OCI-LY3 (cell line): ENCODE data around the gene RHOBTB3.

Experiments used
- H2AFZ ChIP-seq: fragments of 200-600, 300-600 bp; shearing (Covaris generic); 2 replicates; pipeline ENCODE4 v1.6.0; 2014; ENCODE audit warnings: antibody characterized with exemption, low read depth, low read length
- H3K27ac ChIP-seq: fragments of 200-600, 300-600 bp; sonication (generic); 2 replicates; pipeline ENCODE4 v1.5.1; 2014; ENCODE audit warnings: mild to moderate bottlenecking, low read length, moderate library complexity, mixed read lengths
- H3K27me3 ChIP-seq: fragments of 200-600, 300-600 bp; sonication (generic); 2 replicates; pipeline ENCODE4 v1.6.1; 2014; ENCODE audit warnings: low read depth, low read length, mixed read lengths
- H3K36me3 ChIP-seq: fragments of 200-600, 300-600 bp; sonication (generic); replicated peaks from 2 replicates; pipeline ENCODE3; 2014; ENCODE audit warnings: low read depth, low read length, mixed read lengths
- H3K4me1 ChIP-seq: fragments of 300-600, 200-600 bp; sonication (generic); 2 replicates; pipeline ENCODE4 v1.6.1; 2014; ENCODE audit warnings: low read length, mixed read lengths
- H3K4me2 ChIP-seq: fragments of 200-600, 300-600 bp; sonication (generic); 2 replicates; pipeline ENCODE4 v1.6.1; 2014; ENCODE audit warnings: low read length, mixed read lengths
- H3K4me3 ChIP-seq: fragments of 300-600, 200-600 bp; sonication (generic); 2 replicates; pipeline ENCODE4 v1.5.1; 2014; ENCODE audit warnings: antibody characterized with exemption, mild to moderate bottlenecking, low read length, moderate library complexity
- H3K79me2 ChIP-seq: fragments of 300-600, 200-600 bp; shearing (Covaris generic); 2 replicates; pipeline ENCODE4 v1.6.1; 2014; ENCODE audit warnings: mild to moderate bottlenecking, low read length, mixed read lengths
- H3K9ac ChIP-seq: fragments of 300-600, 200-600 bp; shearing (Covaris generic); 2 replicates; pipeline ENCODE4 v1.6.0; 2014; ENCODE audit warnings: mild to moderate bottlenecking, low read length, moderate library complexity
- H3K9me3 ChIP-seq: fragments of 200-600, 300-600 bp; shearing (Covaris generic); 2 replicates; pipeline ENCODE4 v1.6.1; 2014; ENCODE audit warnings: low read length, mixed read lengths; ENCODE audit not compliant: insufficient read depth
- H4K20me1 ChIP-seq: fragments of 200-600, 300-600 bp; sonication (generic); 2 replicates; pipeline ENCODE4 v1.6.1; 2016; ENCODE audit warnings: low read length, mixed read lengths; ENCODE audit not compliant: insufficient read depth
- EZH2phosphoT487 ChIP-seq: fragments of 200-600 bp; shearing (Covaris generic); IDR thresholded peaks from 2 replicates; pipeline ENCODE4 v1.6.1; 2018; ENCODE audit warnings: antibody characterized with exemption, mixed run types, low read depth
- TF ChIP-seq, protein P1 (sequence below): fragments of 200-600, 300-600 bp; sonication (generic); IDR thresholded peaks from 2 replicates; pipeline ENCODE4 v1.5.1; 2014; ENCODE audit warnings: antibody characterized with exemption, low read length, low read depth

The RHOBTB3 gene

DNA sequence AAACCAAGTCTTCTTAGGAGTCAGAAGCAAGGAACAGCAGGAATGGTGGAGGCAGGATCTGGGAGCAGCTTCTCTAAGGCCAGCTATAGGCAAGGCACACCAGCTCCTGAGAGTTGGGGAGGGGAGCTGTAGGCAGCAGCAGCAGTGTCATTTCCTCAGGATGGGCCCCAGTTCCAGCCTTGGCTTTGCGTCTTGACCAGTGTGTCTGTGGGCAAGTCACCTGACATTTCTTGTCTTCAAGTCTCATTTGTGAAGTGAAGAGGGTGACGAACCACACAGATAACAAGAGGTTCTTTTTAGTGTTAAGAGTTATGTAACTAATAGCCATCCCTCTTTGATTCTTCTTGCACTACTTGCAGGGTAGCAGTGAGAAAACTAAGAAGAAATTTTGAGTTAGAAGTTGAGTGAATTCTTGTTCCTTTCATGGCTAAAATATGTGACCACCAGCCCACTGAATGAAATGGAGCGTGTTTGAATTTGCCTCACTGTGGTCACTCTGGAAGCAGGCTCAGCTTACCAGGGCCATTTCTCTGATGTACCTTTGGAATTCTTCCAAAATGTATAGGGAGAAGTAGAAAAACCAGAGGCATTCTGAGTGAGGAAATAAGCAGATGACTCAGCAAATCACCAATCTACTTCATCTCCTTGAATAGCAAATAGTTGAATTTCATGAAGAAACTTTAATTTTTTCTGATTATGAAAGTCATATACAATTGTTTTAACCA lies 42.4 kb downstream of the RHOBTB3 start:
- Histone ChIP-seq H3K27me3 (no peaks in the 10 kb centered on the region), H3K4me1 (no peaks in the 10 kb centered on the region), H3K79me2 (no peaks in the 10 kb centered on the region), H3K4me3 (no peak overlapping the region), H3K9me3 (no peaks in the 10 kb centered on the region), H3K4me2 (no peak overlapping the region), H4K20me1 (no peaks in the 10 kb centered on the region), H3K36me3 (no peaks in the 10 kb centered on the region), H3K27ac (no peak overlapping the region), H2AFZ (no peak overlapping the region), H3K9ac (no peak overlapping the region)
- no peak for TF ChIP-seq EZH2phosphoT487
- TF ChIP-seq, protein P1, sequence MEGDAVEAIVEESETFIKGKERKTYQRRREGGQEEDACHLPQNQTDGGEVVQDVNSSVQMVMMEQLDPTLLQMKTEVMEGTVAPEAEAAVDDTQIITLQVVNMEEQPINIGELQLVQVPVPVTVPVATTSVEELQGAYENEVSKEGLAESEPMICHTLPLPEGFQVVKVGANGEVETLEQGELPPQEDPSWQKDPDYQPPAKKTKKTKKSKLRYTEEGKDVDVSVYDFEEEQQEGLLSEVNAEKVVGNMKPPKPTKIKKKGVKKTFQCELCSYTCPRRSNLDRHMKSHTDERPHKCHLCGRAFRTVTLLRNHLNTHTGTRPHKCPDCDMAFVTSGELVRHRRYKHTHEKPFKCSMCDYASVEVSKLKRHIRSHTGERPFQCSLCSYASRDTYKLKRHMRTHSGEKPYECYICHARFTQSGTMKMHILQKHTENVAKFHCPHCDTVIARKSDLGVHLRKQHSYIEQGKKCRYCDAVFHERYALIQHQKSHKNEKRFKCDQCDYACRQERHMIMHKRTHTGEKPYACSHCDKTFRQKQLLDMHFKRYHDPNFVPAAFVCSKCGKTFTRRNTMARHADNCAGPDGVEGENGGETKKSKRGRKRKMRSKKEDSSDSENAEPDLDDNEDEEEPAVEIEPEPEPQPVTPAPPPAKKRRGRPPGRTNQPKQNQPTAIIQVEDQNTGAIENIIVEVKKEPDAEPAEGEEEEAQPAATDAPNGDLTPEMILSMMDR, result no peak

DNA sequence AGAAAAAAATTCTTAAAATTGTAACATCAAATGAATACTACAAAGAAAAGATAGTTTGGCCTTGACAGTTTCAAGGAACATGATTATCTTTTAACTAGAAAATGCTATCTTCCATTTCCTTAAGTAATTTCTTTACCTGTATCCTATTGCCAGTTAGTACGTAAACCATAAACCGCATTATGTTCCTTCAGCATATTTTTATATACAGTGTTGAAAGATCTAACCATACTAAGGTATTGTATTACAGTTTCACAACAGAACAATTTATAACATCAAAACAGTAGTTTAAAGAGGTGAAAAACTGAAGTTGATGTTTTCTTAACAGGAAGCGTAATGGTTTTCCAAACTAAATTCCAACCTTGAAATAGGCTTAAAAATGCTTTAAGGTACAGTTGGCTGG lies 46.3 kb downstream of the RHOBTB3 start:
- Histone ChIP-seq H4K20me1 (no peaks in the 10 kb centered on the region), H3K9ac (no peak overlapping the region), H3K9me3 (no peaks in the 10 kb centered on the region), H2AFZ (no peak overlapping the region), H3K4me2 (no peak overlapping the region), H3K36me3 (no peaks in the 10 kb centered on the region), H3K4me1 (peaks cover 9% of the 10 kb centered on the region; the same call in 1 of the 2 replicates), H3K27me3 (no peaks in the 10 kb centered on the region), H3K79me2 (no peaks in the 10 kb centered on the region), H3K27ac (no peak overlapping the region), H3K4me3 (no peak overlapping the region)
- TF ChIP-seq, protein P1, result no peak
- no peak for TF ChIP-seq EZH2phosphoT487

GRCh38 chr5:95778713-95779436 lies 47.7 kb downstream of the RHOBTB3 start:
- H3K36me3 ChIP-seq, result no peaks in the 10 kb centered on the region
- TF ChIP-seq EZH2phosphoT487, result no peak
- TF ChIP-seq, protein P1, result no peak
- no peaks in the 10 kb centered on the region for H4K20me1 ChIP-seq
- peaks cover 9% of the 10 kb centered on the region; the same call in 1 of the 2 replicates for H3K4me1 ChIP-seq
- no peak overlapping the region for H3K9ac ChIP-seq
- no peak overlapping the region for H3K4me3 ChIP-seq
- no peak overlapping the region for H3K27ac ChIP-seq
- no peaks in the 10 kb centered on the region for H3K79me2 ChIP-seq
- no peaks in the 10 kb centered on the region for H3K27me3 ChIP-seq
- H2AFZ ChIP-seq, result no peak overlapping the region
- H3K4me2 ChIP-seq, result no peak overlapping the region
- H3K9me3 ChIP-seq, result no peaks in the 10 kb centered on the region

GRCh38 chr5:95779611-95780010 lies 48.5 kb downstream of the RHOBTB3 start:
- no peak overlapping the region for H2AFZ ChIP-seq
- no peak overlapping the region for H3K4me2 ChIP-seq
- H3K4me3 ChIP-seq, result no peak overlapping the region
- H4K20me1 ChIP-seq, result no peaks in the 10 kb centered on the region
- no peaks in the 10 kb centered on the region for H3K36me3 ChIP-seq
- no peak overlapping the region for H3K27ac ChIP-seq
- H3K79me2 ChIP-seq, result no peaks in the 10 kb centered on the region
- no peaks in the 10 kb centered on the region for H3K27me3 ChIP-seq
- no peak for TF ChIP-seq EZH2phosphoT487
- TF ChIP-seq, protein P1, result no peak
- H3K9ac ChIP-seq, result no peak overlapping the region
- peaks cover 9% of the 10 kb centered on the region; the same call in 1 of the 2 replicates for H3K4me1 ChIP-seq
- H3K9me3 ChIP-seq, result no peaks in the 10 kb centered on the region
